ENCODE results near the gene ONECUT2.

Gene ONECUT2

GRCh38 chr18:57466745-57467409 is 31.7 kb downstream of the ONECUT2 start:
- no peak for DNase-seq (ENCODE audit: low read depth in 2 of 2)
- no peak for TF ChIP-seq CTCF (IDR thresholded peaks at IDR 0.05; ENCODE audit: low read depth, low read length)

GRCh38 chr18:57469884-57470283 is 34.7 kb downstream of the ONECUT2 start:
- no peak for DNase-seq (ENCODE audit: low read depth in 2 of 2)
- no peak for TF ChIP-seq CTCF (IDR thresholded peaks at IDR 0.05; ENCODE audit: low read depth, low read length)

More at GRCh38 chr18:57466745-57467409, 31.7 kb downstream of the ONECUT2 start:
- no peak overlapping the region for H3K4me3 ChIP-seq (replicated peaks in 1 of 2; ENCODE audit: low read depth in 2 of 2, low read length in 2 of 2)

GRCh38 chr18:57475408-57475807 is 40.2 kb downstream of the ONECUT2 start:
- H3K4me3 ChIP-seq (replicated peaks in 1 of 2; ENCODE audit: low read depth in 2 of 2, low read length in 2 of 2) = no peak overlapping the region
- TF ChIP-seq CTCF (IDR thresholded peaks at IDR 0.05; ENCODE audit: low read depth, low read length) = no peak
- no peak for DNase-seq (ENCODE audit: low read depth in 2 of 2)

More at GRCh38 chr18:57469884-57470283, 34.7 kb downstream of the ONECUT2 start:
- no peak overlapping the region for H3K4me3 ChIP-seq (replicated peaks in 1 of 2; ENCODE audit: low read depth in 2 of 2, low read length in 2 of 2)

GRCh38 chr18:57475903-57476302 is 40.7 kb downstream of the ONECUT2 start:
- H3K4me3 ChIP-seq (replicated peaks in 1 of 2; ENCODE audit: low read depth in 2 of 2, low read length in 2 of 2) = no peak overlapping the region
- no peak for TF ChIP-seq CTCF (IDR thresholded peaks at IDR 0.05; ENCODE audit: low read depth, low read length)
- no peak for DNase-seq (ENCODE audit: low read depth in 2 of 2)

- no peak for TF ChIP-seq CTCF (IDR thresholded peaks at IDR 0.05; ENCODE audit: low read depth, low read length)
- no peak overlapping the region for H3K4me3 ChIP-seq (replicated peaks in 1 of 2; ENCODE audit: low read depth in 2 of 2, low read length in 2 of 2)
- DNase-seq (ENCODE audit: low read depth in 2 of 2) = no peak
Measured at GRCh38 chr18:57480733-57481132, 45.6 kb downstream of the ONECUT2 start.

GRCh38 chr18:57497372-57498294 is 62.5 kb downstream of the ONECUT2 start:
- DNase-seq (ENCODE audit: low read depth in 2 of 2) = peak in 1 of 2 donors; percentile 38
- H3K4me3 ChIP-seq (replicated peaks in 1 of 2; ENCODE audit: low read depth in 2 of 2, low read length in 2 of 2) = no peak overlapping the region
- TF ChIP-seq CTCF (IDR thresholded peaks at IDR 0.05; ENCODE audit: low read depth, low read length) = no peak
